Suprapubic skin (tissue), 4 donors: ENCODE results near the gene SLC24A4. TPM values are rescaled to one million over a fixed set of nuclear protein-coding genes. Genes with fewer than 3 reads are reported as not detected.

ENCODE experiments used
- DNase-seq, 2 donors: peaks; one replicate each; pipeline ENCODE4 v3.0.0-alpha.2; 2019; ENCODE audit warnings: low spot score in 2 of 2
- H3K27ac ChIP-seq: fragments of 200-600 bp; sonication (generic); one replicate; pipeline ENCODE4 v1.5.1; 2019
- H3K27me3 ChIP-seq: fragments of 200-600 bp; sonication (generic); one replicate; pipeline ENCODE4 v1.5.1; 2019
- H3K36me3 ChIP-seq: fragments of 200-600 bp; sonication (generic); one replicate; pipeline ENCODE4 v1.5.1; 2019
- H3K4me1 ChIP-seq: fragments of 200-600 bp; sonication (generic); one replicate; pipeline ENCODE4 v1.5.1; 2019
- H3K4me3 ChIP-seq: fragments of 200-600 bp; sonication (generic); one replicate; pipeline ENCODE4 v1.5.1; 2019; ENCODE audit warnings: mild to moderate bottlenecking
- H3K9me3 ChIP-seq: fragments of 200-600 bp; sonication (generic); one replicate; pipeline ENCODE4 v1.5.1; 2019
- EP300 ChIP-seq: sonication (generic); formaldehyde crosslinking; IDR thresholded peaks from one replicate; pipeline ENCODE4 v1.6.1; 2017; ENCODE audit warnings: antibody characterized with exemption
- POLR2A ChIP-seq, 2 donors: fragments of 450-650 bp; IDR thresholded peaks; one replicate each; pipeline ENCODE4 v1.6.1; 2017; ENCODE audit warnings: antibody characterized with exemption in 2 of 2, mild to moderate bottlenecking in 2 of 2, moderate library complexity in 2 of 2
- POLR2AphosphoS5 ChIP-seq, 3 donors: sonication (generic); formaldehyde crosslinking; IDR thresholded peaks; one replicate each; pipeline ENCODE4 v1.6.1; 2017; ENCODE audit warnings: antibody characterized with exemption in 3 of 3
- WGBS: methylation state at CpG from one replicate; pipeline ENCODE4 v1.1.5; 2018; 5-methylcytosine and 5-hydroxymethylcytosine counted together
- total RNA-seq, 4 donors: library from RNA; depleted of rRNA; stranded (reverse); fragments of >200 nt; gene quantifications; one replicate each; pipeline ENCODE4 v1.1.0, GENCODE V29; 2016
- TF ChIP-seq, protein P1 (sequence below), 2 donors: fragments of 200-600 bp in 1 of 2; fragments of 450-650 bp in 1 of 2; sonication (generic) in 1 of 2; IDR thresholded peaks; one replicate each; pipeline ENCODE4 v1.5.1; 2016 to 2019; ENCODE audit warnings: antibody characterized with exemption in 2 of 2, mild to moderate bottlenecking in 1 of 2, moderate library complexity in 1 of 2

SLC24A4 gene
- total RNA-seq, 4 donors from 2014 or later, result 0.11 to 0.57 (median 0.34) TPM

DNA sequence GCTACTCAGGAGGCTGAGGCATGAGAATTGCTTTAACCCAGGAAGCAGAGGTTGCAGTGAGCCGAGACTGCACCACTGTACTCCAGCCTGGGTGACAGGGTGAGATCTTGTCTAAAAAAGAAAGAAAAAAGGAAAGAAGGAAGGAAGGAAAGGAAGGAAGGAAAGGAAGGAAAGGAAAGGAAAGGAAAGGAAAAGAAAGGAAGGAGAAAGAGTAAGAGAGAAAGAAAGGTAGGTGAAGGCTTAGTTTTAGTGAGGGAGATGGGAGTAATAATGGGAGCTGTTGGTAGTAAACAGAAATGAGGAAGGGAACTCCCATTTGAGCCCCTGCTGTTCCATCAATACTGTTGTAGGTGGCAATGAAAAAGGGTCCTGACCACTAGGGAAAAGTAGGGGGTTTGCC lies 28.8 kb downstream of the SLC24A4 start:
- TF ChIP-seq, protein P1, sequence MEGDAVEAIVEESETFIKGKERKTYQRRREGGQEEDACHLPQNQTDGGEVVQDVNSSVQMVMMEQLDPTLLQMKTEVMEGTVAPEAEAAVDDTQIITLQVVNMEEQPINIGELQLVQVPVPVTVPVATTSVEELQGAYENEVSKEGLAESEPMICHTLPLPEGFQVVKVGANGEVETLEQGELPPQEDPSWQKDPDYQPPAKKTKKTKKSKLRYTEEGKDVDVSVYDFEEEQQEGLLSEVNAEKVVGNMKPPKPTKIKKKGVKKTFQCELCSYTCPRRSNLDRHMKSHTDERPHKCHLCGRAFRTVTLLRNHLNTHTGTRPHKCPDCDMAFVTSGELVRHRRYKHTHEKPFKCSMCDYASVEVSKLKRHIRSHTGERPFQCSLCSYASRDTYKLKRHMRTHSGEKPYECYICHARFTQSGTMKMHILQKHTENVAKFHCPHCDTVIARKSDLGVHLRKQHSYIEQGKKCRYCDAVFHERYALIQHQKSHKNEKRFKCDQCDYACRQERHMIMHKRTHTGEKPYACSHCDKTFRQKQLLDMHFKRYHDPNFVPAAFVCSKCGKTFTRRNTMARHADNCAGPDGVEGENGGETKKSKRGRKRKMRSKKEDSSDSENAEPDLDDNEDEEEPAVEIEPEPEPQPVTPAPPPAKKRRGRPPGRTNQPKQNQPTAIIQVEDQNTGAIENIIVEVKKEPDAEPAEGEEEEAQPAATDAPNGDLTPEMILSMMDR (IDR thresholded peaks at IDR 0.05), result no peak
- TF ChIP-seq EP300 (no peak), POLR2AphosphoS5 (IDR thresholded peaks at IDR 0.05) (no peak), POLR2A (IDR thresholded peaks at IDR 0.05) (no peak)
- H3K4me1 ChIP-seq, result no peaks in the 10 kb centered on the region
- H3K27ac ChIP-seq, result no peak overlapping the region
- WGBS, result 94% methylated on average over 1 of the region's 1 CpG
- no peaks in the 10 kb centered on the region for H3K36me3 ChIP-seq
- H3K4me3 ChIP-seq, result no peak overlapping the region
- H3K27me3 ChIP-seq, result peaks cover 8% of the 10 kb centered on the region
- no peaks in the 10 kb centered on the region for H3K9me3 ChIP-seq
- no peak for DNase-seq

DNA sequence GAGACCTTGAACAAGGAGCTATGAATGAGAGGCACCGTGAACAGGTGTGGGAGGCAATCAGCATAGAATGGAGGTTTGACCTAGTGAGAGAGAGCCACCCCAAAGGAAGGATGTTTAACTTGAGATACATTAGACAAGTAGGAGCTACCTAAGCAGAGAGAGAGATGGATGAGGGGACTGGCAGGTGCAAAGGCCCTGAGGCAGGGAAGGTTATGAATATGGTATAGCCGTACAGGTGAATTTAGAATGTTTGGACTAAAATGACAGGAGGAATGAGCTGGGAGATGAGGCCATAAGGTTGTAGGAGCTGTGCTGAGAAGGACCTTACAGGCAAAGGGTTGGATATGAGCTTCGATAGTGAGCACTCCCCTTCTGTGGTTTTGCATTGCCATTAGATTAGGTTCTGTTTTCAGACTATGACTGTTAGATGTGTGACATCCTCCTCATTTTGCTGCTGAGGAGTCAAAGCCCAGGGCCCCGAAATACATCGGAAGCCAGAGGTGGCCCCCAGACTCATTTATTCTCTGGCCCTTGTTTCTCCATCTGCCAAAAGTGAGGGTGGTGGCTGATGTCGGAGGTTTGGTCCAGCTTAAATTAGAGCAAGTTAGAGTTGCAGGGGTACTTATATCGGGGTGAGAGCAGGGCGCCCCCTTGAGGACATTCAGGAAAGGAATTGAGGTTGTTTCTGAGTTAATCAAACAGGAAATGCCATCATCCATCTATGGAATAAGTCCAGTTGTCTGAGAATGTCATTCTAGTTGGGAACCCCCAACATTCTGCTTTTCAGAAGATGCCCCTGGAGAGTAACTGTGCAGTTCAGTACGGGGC lies 29.4 kb downstream of the SLC24A4 start:
- no peak for DNase-seq

DNA sequence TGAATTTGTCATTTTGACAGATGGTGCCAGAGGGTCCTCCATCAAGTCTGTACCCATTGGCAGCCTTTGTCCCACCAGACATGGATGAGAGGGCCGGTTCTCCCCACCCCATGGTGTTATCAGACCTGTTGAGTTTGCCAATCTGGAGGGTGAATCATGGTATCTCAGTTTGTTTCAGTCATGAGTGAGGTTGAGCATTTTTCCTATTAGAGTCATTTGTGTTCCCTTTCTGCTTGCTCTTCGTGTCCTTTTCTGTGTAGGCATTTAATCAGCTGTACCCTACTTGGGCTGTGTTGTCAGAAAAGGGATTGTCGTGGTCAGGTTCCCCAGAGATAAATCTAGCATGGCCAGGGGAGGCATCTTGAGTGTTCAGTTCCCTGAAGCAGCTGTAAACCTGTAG lies 30.5 kb downstream of the SLC24A4 start:
- Histone ChIP-seq H3K9me3 (no peaks in the 10 kb centered on the region), H3K27ac (no peak overlapping the region), H3K4me1 (no peaks in the 10 kb centered on the region), H3K27me3 (peaks cover 8% of the 10 kb centered on the region), H3K4me3 (no peak overlapping the region), H3K36me3 (no peaks in the 10 kb centered on the region)
- WGBS, result 69% methylated on average over 3 of the region's 3 CpGs
- DNase-seq, result no peak
- TF ChIP-seq EP300 (no peak), POLR2A (IDR thresholded peaks at IDR 0.05) (no peak), POLR2AphosphoS5 (IDR thresholded peaks at IDR 0.05) (no peak)
- TF ChIP-seq, protein P1 (IDR thresholded peaks at IDR 0.05), result no peak

More for the DNA sequence above, 29.4 kb downstream of the SLC24A4 start:
- TF ChIP-seq EP300 (no peak), POLR2AphosphoS5 (IDR thresholded peaks at IDR 0.05) (no peak), POLR2A (IDR thresholded peaks at IDR 0.05) (no peak)
- TF ChIP-seq, protein P1 (IDR thresholded peaks at IDR 0.05), result no peak
- H3K4me3 ChIP-seq, result no peak overlapping the region
- no peaks in the 10 kb centered on the region for H3K4me1 ChIP-seq
- H3K27ac ChIP-seq, result no peak overlapping the region
- peaks cover 8% of the 10 kb centered on the region for H3K27me3 ChIP-seq
- no peaks in the 10 kb centered on the region for H3K36me3 ChIP-seq
- no peaks in the 10 kb centered on the region for H3K9me3 ChIP-seq
- 39% methylated on average over 9 of the region's 9 CpGs for WGBS

DNA sequence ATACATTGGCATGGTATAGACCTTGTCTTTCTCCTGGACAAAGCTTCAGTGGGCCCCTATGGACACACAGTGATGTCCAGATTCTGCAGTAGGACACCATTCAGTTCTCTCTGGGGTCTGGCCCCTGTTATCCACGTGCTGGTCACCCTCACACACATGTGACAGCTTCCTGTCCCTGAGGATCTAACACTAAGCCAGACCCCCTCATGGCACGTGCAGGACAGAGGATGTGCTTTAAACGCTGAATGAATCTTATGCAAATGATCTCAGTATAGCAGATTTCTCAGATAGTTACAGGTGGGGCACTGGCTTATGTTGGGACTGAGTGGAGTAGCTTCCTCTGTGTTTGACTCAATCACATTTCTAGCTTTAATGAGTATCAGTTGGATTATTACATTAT lies 33.7 kb downstream of the SLC24A4 start:
- H3K9me3 ChIP-seq, result no peaks in the 10 kb centered on the region
- no peaks in the 10 kb centered on the region for H3K4me1 ChIP-seq
- TF ChIP-seq, protein P1 (IDR thresholded peaks at IDR 0.05), result no peak
- TF ChIP-seq POLR2AphosphoS5 (IDR thresholded peaks at IDR 0.05), result no peak
- no peak for TF ChIP-seq EP300
- no peak for TF ChIP-seq POLR2A (IDR thresholded peaks at IDR 0.05)
- no peak overlapping the region for H3K4me3 ChIP-seq
- no peak overlapping the region for H3K27ac ChIP-seq
- 26% methylated on average over 3 of the region's 3 CpGs for WGBS
- H3K27me3 ChIP-seq, result peaks cover 10% of the 10 kb centered on the region
- H3K36me3 ChIP-seq, result no peaks in the 10 kb centered on the region
- no peak for DNase-seq

DNA sequence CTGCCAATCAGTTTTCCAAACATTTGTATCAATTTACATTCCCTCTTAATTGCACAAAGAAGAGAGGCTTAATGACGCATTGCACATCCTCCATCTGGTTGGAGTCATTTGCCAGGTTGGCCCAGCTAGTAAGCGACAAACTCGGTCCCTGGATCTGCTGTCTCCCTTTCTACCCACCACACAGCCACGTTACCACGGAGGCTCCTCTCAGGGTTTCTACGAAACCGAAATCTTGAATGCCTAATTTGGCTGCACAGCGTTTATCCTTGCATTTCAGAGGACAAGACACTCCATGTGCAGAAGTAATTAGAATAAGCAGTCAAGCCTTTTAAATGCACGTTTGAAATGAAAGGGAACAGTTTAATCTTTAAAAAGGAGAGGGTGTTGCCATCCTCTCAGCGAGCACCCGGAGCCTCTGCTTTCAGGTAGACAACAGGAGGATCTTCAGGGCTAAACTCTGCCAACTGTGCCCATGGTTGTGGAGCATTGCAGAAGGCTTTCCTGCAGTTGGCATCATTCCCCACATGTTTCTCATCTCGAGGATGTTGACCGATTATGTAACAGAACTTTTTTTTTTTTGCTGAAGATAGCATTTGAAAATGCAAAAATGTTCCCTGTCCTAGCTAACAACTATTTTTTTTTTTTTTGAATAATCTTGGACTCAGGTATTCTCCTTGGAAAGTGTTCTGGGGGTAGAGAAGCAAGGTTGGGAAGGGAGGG lies 37.8 kb downstream of the SLC24A4 start:
- 59% methylated on average over 13 of the region's 13 CpGs for WGBS
- H3K36me3 ChIP-seq, result no peaks in the 10 kb centered on the region
- H3K4me3 ChIP-seq, result no peak overlapping the region
- DNase-seq, result no peak
- TF ChIP-seq EP300, result no peak
- no peak for TF ChIP-seq POLR2AphosphoS5 (IDR thresholded peaks at IDR 0.05)
- TF ChIP-seq, protein P1 (IDR thresholded peaks at IDR 0.05), result no peak
- TF ChIP-seq POLR2A (IDR thresholded peaks at IDR 0.05), result no peak
- peaks cover 21% of the 10 kb centered on the region for H3K27me3 ChIP-seq
- H3K27ac ChIP-seq, result no peak overlapping the region
- no peaks in the 10 kb centered on the region for H3K9me3 ChIP-seq
- peaks cover 4% of the 10 kb centered on the region for H3K4me1 ChIP-seq
